HG02610 (cell line): ENCODE data around the gene SDK1.

Experiments
- ATAC-seq: cut with Tn5 transposase; IDR thresholded peaks from one replicate; pipeline ENCODE4 v1.9.1; 2021; ENCODE audit warnings: mild to moderate bottlenecking, moderate library complexity; ENCODE audit not compliant: unreplicated experiment

SDK1 gene

DNA sequence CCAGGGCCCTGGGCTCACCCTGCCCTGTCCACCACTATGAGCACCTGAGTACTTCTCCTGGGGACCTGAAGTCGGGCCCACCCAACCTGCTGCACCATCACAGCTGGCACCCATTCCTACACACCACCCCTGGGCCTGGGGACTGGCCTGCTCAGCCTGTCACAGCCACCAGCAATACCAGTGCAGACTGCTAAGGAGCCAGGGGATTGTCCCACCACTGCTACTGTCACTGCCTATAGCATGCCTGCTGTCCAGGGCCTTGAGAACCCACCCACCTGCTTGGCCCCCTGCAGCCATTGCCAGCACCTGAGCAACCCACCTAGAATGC is 756.2 kb downstream of the SDK1 start:
- no peak for ATAC-seq

DNA sequence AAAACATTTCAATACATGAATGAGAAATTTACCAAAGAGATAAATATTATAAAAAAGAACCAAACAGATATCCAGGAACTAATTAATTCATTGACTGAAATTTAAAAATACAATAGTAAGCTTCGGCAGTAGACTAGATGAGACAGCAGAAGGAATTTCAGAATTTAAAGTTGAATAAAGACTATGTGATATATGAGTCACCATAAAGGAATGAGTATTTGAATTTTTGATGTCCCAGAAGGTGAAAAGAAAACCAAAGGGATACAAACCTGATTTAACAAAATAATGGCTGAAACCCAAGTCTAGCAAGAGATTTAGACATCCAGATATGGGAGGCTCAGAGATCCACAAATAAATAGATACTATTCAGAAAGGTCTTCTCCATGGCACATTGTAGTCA is 757.1 kb downstream of the SDK1 start:
- no peak for ATAC-seq

DNA sequence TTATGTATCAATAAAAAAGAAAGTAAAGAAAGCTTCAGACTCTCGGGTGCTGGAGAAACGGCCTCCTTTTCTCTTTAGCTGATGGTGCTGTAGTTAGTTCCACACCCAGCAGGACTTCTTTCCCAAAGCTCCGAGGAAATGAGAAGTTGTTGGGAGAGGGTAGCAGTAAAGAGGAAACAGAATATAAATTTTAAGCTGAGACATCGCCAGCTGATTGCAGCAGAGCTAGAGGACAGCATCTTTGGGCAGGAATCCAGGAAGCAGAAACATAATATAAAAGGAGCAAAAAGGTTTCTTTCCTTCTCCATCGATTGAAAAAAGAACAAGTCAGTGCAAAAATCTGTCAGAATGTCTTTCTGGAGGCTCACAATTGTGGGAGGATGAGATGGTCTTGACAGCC is 764.1 kb downstream of the SDK1 start:
- ATAC-seq: no peak

DNA sequence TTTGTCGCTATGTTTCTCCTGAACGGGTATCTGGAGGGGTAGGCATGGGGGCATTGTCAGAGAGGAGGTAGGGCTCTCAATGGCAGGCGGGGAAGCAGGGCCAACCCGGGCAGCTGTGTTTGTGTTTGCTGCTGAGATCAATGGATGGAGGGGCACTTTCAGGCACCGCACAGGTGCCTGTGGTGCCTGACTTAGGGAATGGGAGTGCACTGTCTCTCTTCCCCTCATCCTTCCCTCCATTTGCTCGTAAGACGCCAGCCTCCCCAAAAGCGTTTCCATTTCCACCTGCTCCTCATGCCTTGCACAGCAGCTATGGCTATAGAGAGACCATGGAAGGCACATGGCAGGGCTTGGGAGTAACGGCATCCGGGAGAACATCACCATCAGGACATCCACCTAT is 765.2 kb downstream of the SDK1 start:
- no peak for ATAC-seq

DNA sequence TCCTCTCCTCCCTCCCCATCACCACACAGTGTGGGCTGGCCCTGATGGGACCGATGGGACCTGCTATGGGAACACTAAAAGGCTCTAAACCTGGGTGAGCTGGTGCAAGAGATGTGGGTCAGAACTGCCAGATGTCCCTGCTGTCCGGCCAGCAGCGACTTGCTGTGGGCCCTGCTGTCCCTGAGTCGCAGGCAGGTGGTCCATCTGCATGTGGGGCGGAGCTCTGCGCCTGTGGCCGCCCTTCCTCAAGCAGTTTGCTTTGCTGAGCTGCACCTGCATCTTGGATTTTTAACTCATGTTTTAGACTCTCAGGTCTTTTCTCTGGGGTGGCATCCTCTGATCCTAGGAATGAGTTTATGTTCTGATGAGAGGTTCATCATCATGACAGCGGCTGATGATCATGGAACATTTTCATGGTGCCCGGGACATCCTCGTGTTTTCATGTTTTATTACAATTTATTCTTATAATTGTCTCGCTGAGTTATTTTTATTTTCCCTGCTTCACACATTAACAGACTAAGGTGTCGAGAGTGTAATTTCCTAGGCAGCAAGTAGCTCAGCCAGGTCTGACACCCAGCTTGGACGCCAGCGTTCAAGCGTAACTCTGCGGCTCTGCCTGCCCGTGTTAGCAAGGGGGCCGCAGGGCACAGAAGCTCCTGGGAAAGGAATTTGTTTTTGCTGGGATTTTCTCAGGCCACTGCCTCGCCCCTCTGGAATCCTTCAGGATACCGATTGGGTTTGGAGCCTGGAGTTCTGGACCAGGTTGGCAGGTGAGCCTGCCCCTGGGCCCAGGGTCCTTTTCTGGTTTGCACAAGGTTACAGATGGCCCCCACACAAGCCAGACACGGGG is 765.8 kb downstream of the SDK1 start:
- ATAC-seq: no peak

DNA sequence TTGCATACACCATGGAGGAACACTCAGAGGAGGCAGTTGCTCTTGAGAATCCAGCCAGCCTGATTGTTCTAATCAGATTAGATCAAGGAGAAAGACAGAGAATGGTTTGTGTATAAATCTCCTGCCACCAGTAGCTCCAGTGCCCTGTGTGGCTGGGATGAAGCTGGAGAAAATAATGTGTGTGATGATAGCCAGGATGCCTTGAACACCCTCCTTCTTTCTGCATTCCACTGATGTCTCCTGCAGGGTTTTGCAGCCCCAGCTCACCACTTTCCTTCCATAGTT is 766.4 kb downstream of the SDK1 start:
- no peak for ATAC-seq

DNA sequence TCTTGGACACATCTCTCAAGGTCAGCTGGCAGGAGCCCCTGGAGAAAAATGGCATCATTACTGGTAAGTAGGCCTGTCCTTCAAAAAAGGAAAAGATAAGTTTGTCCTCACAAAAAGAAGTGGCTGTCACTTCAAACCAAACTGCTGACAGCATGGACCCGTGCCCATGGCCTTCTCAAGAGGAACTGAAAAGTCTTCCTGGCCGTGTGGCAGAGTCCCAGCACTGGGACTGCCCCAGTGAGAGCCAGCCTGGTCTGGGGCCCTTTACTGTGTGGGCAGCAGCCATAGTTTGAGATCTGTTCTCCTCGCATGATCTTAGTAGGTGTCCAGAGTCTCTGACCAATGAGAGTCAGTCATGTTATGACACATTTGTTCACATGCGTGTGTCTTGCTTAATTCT is 766.8 kb downstream of the SDK1 start:
- no peak for ATAC-seq

DNA sequence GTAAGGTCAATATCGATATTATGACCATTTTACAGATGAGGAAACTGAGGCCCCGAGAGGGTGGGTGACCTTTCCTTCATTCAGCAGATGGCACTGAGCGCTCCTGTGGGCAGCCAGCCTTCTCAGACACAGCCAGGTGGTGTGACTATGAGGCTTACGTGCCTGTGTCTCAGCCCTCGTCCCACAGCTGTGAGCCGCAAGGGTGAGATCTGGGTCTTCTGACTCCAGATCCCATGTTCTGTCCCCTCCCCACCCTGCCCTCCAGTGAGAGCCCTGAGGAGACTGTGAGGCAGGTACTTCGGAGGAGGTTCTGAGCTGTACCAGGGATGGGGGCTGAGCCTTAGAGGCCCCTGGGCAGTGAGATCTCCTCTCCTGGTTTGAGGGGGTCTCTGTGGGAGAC is 767.2 kb downstream of the SDK1 start:
- no peak for ATAC-seq

DNA sequence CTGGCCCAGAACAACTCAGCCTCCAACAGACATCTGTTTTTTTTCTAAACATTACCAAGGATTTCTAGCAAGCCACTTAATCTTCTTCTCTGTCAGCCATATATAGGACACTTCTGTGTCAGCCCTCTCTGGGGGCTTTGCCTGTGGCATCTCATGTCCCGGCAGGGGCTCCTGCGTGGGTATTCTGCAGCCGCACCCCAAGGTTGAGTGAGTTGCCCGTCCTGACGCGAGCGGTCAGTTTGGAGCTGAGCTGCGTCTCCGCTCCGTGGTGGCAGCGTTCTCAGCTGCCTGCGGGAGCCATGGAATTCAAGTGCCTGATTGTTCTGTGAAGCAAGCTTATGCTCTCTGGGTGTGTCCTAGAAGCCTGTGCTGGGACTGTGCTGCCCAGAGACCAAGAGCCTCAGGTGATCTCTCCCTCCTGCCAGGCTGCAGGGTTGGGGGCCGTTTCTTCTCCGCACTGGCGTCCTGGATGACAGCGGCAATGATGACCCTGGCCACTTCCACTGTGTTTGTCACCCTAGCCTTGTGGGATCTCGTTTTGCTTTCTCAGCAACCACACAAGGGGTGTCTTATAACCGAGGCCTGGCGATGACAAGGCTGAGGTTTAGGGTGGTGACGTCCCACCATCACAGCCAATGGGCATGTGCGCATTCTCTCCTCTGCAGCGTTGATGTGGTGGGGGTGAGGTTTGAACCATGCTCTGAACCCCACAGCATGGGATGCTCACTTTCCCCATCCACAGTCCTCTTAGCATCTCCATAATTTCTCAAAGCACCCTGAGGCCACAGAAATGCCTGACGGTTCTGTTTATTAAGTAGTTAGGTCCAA is 768.4 kb downstream of the SDK1 start:
- no peak for ATAC-seq

DNA sequence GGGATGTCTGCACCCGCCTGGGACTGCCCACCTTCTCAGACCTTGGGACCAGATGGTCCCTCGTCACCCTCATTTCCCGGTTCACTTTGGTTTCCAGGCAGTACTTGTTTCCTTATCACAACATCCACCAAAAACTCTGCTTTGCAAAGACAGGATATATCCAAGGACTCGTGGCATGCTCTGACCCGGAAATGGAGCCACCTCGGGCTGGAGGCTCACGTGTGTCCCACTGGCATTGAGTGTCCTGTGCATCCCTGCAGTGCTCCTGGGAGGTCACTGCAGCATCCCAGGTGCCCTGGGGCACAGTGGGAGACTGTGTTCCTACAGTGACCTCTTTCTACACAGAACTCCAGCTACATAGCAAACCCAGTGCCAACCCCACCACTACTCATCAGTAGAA is 769.2 kb downstream of the SDK1 start:
- ATAC-seq: no peak

DNA sequence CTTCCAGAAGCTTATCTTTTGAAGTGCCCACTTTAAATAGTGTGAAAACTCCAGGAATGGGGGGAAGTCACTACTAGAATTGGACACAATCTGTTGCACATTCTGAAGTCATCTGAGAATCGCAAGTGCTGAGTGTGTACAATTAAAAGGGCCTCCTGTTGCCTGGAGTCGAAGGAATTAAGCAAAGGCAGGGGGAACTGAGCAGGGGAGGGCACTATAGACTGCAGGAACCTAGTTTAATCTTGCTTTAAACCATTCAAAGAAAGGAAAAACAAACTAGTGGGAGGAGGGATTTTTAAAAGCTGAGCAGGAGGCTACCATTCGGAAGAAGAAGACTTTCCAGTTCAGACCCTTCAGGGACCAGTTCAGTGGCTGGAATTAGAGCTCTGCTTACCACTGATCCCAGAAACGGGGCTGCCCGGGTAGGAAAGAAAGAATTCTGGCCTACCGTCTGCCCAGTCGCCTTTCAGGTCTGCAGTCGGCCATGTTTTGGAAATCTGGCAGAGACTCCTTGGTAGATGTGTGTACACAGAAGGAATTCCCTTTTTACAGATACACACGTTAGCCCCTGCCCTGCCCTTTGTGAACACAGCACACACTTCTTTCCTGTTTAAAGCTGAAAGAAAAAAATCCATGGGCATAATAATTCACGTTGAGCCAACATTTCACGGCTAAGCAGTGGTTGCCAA is 770.5 kb downstream of the SDK1 start:
- ATAC-seq: no peak

DNA sequence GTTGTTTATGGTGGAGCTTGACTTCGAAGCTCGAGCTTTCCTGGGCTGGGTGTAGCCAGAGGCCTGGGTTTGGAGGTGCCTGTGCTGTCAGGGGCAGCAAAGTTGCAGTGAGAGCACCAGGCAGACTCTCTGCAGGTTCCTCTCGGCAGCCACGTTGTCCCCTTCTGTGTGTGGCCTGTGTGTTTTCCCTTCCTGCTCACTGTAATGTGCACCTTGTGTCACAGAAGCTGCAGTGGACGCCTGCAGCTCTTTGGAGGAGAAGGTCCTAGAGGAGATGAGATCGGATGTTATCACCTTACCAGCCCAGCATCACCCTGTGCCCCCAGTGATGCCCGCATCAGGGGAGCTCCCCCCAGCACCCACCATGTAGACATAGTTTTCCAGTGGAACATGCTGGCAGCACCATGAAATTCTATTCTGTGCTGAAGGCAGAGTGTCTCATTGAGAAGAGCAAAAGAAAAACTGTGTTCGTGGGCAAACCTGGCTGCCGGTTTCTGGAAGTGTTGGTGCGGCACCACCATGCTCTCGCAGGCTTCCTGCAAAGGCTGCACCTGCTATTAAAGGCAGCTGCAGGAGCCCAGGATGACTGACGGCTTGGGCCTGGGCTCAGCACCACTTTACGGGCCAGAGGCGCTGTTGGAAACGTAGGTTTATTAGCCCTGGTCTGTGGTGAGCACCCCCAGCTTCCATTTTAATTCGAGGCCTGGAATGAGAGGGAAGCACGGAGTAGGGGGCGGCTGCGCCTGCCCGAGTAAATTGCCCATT is 771.3 kb downstream of the SDK1 start:
- ATAC-seq: no peak

DNA sequence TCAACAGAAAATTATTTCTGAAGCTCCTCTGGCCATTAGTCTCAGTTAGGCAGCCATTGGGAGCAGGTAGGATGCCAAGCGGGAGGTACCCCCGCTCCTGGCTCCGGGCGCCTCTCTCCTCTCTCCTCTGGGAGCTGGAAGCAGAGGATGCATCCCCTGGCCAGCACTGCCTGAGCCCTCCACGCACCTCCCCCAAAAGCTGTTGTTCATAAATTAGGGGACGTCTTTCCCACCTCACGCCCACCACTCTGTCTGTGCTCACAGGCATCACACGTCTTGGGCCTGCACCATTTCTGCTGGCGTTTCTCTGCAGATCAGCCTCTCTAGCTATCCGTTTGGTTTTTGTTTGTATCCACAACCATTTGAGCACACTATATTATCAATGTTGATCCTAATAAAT is 772.0 kb downstream of the SDK1 start:
- ATAC-seq: no peak

DNA sequence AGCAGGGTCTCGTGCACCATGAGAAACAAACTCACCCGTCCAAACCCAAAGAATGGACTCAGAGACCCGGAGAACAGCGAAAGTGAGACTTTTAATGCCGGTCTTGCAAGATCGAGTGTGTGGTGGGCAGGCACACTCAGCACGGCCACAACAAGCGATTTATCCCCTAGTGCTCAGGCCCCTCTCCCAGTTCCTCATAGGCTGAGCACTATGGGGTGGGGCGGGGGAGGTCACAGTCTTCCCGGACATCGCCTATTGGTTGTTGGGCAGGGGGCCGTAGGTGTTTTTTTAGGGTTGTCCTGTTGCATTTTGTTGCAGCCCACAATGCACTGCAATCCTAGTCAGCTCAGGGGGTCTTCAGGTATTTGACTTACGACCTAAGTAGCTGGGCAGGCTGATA is 772.7 kb downstream of the SDK1 start:
- ATAC-seq: no peak

DNA sequence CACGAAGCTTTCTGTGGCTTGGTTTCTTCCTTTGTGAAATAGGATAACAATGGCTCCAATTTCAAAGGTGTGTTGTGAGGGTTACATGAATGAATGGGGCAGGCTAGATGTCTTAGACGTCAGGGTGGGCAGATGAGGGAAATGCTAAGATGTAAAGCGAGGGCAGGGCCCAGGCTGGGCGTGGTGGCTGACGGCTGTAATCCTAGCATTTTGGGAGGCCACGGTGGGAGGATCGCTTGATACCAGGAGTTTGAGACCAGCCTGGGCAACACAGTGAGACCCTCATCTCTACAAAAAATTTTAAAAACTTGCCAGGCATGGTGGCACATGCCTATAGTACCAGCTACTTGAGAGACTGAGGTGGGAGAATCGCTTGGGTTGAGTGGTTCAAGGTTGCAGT is 773.4 kb downstream of the SDK1 start:
- ATAC-seq: no peak

DNA sequence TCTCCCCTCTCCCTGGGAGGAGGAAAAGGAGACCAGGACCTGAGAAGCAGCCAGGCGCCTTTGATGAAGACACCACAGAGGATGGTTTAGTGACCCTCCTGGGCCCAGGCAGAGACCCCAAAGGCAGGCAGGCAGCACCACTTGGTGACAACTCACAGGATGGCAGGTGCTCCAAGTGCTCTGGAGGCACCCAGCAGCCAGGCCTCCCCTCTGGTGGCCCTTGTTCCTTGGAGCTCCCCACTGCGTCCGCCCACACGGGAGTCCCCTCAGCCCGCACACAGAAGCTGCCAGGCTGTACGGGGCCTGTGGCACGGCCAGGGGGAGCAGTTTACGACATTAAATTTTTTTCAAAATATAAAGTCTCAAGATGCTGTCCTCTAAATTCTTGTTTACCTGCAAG is 773.9 kb downstream of the SDK1 start:
- no peak for ATAC-seq

DNA sequence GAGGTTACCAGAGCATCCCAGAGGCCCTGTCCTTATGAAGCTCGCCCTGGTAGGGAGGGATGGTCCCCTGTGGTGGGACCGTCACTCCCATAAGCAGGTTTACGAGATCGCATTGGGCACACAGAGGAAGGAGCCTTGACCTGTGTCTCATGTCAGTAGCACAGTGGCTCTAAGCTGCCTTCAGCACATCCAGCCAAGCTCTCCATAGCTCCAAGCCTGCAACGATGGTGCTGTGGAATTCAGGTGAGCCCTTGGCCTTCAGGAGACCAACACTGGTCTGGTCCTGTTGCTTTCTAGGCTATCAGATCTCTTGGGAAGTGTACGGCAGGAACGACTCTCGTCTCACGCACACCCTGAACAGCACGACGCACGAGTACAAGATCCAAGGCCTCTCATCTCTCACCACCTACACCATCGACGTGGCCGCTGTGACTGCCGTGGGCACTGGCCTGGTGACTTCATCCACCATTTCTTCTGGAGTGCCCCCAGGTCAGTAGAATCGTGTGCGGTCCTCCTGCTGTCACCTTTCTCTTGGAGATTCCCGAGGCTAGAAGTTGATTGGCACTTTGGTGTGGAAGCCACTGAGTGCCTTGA is 775.7 kb downstream of the SDK1 start:
- no peak for ATAC-seq

DNA sequence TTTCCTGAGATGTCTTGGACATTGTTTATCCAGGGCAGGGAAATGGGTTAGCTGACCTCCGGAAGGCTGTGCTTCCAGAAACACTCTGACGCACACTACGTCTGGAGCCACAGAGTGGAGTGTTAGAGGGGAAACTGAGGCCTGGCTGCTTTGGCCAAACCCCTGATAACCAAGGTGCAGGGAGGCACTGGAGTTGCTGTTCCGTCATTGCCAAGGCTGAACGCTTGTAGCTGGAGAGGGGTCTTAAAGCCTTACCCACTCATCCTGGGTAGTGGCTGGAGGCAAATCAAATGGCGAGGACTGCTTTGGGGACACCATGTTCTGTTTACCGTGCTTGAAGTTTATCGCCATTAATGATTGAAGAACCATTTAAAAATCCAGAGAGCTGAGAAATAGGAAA is 776.9 kb downstream of the SDK1 start:
- ATAC-seq: no peak

DNA sequence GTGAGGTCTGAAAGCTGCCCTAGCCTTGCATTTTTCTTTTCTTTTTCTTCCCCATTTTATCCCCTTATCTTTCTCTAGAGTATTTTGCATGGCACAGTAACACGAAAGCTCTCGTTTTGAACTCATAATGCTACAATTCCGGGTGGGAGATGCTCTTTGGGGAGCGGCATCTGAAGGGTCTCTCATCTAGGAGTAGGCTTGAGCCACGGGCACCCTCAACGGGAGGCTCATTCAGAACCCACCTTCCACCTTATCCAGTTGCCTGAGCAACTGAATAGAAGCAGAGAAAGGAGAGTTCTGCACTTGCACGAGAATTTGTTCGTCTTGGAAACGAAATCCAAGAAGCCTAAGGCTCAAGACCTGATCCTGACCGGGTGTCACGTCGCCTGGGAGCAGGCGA is 777.5 kb downstream of the SDK1 start:
- ATAC-seq: no peak

DNA sequence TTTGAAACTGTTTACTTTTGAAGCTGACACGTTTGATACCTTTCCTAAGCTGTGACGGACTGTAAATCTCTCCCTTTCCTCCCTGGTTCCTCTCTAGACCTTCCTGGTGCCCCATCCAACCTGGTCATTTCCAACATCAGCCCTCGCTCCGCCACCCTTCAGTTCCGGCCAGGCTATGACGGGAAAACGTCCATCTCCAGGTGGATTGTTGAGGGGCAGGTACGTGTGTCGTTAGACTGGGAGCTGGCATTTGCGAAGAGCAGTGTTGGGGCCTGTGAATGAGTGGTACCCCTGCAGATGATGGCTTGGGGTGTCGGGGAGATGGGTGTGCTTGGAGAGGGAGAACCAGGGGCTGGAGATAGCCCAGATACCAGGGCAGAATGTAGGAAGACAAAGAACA is 778.3 kb downstream of the SDK1 start:
- ATAC-seq: no peak

DNA sequence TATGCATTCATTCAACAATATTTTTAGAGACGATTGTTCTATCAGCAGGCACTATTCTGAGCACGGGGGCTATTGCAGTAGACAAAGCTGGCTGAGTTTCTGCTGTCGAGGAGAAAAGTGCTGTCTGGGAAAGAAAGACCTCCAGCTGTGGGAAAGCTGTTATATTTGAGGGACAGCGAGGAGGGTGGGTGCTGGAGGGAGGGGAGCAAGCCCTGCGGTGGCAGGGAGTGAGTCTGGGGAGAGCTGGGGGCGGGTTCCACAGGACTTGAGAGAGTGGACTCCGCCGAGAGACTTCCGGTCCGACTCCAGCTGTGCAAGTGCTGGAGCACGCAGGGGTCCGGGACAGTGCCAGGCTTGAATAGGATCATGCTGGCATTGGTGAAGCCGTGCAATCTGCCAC is 778.9 kb downstream of the SDK1 start:
- ATAC-seq: no peak
